Measurements from ENCODE around the gene HNRNPUL2. TPM values are rescaled to one million over a fixed set of nuclear protein-coding genes. Genes with fewer than 3 reads are reported as not detected.

HNRNPUL2 gene
- total RNA-seq, 4 donors from 2014 or later: 10.7 to 42.6 (median 25.2) TPM

DNA sequence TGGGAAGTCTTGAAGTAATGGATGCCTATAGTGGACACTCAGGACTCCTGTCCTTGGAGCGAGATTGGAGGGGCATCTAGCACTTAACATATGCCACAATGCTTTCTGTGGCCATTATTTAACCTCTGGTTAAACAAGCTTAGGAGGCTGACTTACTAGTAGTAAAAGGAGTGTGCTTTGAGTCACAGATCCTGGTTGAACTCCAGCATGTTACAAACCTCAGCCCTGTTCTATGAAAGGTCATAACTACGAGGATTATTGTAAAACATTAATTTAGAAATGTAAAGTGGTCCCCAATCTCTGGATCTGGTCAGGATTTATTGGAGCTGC, 54.1 kb downstream of the HNRNPUL2 start:
- TF ChIP-seq, protein P1, sequence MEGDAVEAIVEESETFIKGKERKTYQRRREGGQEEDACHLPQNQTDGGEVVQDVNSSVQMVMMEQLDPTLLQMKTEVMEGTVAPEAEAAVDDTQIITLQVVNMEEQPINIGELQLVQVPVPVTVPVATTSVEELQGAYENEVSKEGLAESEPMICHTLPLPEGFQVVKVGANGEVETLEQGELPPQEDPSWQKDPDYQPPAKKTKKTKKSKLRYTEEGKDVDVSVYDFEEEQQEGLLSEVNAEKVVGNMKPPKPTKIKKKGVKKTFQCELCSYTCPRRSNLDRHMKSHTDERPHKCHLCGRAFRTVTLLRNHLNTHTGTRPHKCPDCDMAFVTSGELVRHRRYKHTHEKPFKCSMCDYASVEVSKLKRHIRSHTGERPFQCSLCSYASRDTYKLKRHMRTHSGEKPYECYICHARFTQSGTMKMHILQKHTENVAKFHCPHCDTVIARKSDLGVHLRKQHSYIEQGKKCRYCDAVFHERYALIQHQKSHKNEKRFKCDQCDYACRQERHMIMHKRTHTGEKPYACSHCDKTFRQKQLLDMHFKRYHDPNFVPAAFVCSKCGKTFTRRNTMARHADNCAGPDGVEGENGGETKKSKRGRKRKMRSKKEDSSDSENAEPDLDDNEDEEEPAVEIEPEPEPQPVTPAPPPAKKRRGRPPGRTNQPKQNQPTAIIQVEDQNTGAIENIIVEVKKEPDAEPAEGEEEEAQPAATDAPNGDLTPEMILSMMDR (IDR thresholded peaks at IDR 0.05): no peak
- no peak for ATAC-seq (ENCODE audit: low FRiP score)
- no peak for DNase-seq (ENCODE audit: low spot score)

DNA sequence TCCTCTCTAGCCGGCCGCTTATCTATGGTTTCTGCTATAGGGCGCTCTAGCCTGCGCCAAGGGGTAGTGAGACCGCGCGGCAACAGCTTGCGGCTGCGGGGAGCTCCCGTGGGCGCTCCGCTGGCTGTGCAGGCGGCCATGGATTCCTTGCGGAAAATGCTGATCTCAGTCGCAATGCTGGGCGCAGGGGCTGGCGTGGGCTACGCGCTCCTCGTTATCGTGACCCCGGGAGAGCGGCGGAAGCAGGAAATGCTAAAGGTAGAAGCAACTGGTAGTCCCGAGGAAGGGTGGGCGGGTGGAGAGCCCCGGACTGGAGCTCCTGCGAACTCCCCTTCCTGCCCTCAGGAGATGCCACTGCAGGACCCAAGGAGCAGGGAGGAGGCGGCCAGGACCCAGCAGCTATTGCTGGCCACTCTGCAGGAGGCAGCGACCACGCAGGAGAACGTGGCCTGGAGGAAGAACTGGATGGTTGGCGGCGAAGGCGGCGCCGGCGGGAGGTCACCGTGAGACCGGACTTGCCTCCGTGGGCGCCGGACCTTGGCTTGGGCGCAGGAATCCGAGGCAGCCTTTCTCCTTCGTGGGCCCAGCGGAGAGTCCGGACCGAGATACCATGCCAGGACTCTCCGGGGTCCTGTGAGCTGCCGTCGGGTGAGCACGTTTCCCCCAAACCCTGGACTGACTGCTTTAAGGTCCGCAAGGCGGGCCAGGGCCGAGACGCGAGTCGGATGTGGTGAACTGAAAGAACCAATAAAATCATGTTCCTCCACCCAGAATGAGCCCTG, 55.5 kb downstream of the HNRNPUL2 start, which contains the start of the genes LBHD1 and UQCC3:
Gene LBHD1 (minus strand): TSS at position 660 of the 782 bp plus-strand sequence. CDS start 2,236 bp downstream, outside the sequence.
Gene UQCC3 (plus strand): TSS at position 66 of the 782 bp plus-strand sequence. CDS start 73 bp downstream, at position 139.
- DNase-seq (ENCODE audit: low spot score): peak; percentile 43
- TF ChIP-seq, protein P1 (IDR thresholded peaks at IDR 0.05): no peak
- peak; percentile 79 for ATAC-seq (ENCODE audit: low FRiP score)

DNA sequence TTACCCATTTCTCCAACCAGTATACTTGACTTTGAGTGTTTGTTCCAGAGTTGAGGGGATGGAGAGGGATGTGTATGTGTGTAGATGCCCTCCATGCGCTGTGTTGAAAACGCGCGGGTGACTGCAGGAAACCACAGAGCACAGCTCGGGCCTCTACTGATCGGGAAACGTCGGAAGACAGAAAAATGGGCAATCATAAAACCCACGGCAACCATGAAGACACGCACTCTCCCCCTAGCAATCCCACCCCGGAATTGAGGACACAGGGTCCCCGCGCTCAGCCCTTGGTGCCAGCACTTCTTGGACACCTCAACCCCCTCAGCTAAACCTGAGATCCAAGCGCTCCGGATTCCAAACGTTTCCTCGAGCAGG, 56.0 kb downstream of the HNRNPUL2 start:
- peak; percentile 12 for ATAC-seq (ENCODE audit: low FRiP score)
- no peak for DNase-seq (ENCODE audit: low spot score)

DNA sequence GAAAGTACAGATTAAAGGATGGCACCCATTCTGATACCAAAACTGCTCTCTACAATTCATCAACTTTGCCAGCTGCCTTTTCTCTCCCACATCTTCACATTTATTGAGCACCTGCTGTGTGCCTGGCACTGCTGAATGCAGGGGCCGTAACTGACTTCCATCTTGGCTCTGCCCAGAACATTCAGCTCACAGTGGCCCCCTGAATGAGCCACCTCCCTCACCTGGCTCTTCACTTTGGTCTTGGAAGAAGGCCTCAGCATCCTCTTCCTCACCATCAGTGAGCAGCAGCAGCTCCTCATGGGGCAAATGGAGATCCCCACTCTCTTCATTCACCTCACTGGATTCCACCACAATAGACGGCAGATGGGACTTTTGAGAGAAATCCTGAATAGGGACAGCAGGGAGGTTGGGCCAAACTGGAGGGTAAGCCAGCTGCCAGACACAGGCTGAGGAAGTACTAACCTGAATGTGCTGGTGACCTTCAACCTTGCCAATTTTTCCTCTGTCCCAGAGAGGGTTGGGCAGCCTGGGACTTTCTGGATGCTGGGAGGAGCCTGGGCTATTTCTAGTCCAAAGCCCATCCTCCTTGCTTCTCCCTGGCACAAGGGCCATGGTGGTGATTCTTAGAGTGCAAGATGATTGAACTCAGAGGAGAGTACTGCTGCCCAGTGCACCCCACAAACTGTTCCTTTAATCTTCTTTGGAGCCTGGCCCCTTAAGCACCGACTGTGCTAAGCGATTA, 57.7 kb downstream of the HNRNPUL2 start:
- TF ChIP-seq, protein P1 (IDR thresholded peaks at IDR 0.05): no peak
- no peak for ATAC-seq (ENCODE audit: low FRiP score)
- DNase-seq (ENCODE audit: low spot score): no peak

More for the DNA sequence above, 56.0 kb downstream of the HNRNPUL2 start:
- TF ChIP-seq, protein P1 (IDR thresholded peaks at IDR 0.05): no peak

DNA sequence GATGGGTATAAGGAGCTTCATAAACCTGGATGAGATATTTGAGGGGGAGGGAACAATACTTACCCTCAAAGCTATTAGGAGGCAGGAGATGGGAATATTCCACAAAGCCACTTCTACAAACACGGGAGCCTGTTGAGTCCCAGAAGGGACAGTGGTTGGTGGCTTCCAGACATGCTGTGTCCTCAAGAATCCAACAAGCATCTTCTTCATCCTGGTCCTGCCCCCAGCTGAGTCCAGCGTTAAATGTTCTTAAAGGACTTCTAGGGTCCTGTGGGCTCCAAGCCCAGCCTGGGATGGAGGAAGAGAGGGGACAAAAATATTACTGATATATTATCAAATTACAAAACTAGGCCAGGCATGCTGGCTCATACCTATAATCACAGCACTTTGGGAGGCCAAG, 59.8 kb downstream of the HNRNPUL2 start:
- no peak for DNase-seq (ENCODE audit: low spot score)
- TF ChIP-seq, protein P1 (IDR thresholded peaks at IDR 0.05): no peak
- no peak for ATAC-seq (ENCODE audit: low FRiP score)

DNA sequence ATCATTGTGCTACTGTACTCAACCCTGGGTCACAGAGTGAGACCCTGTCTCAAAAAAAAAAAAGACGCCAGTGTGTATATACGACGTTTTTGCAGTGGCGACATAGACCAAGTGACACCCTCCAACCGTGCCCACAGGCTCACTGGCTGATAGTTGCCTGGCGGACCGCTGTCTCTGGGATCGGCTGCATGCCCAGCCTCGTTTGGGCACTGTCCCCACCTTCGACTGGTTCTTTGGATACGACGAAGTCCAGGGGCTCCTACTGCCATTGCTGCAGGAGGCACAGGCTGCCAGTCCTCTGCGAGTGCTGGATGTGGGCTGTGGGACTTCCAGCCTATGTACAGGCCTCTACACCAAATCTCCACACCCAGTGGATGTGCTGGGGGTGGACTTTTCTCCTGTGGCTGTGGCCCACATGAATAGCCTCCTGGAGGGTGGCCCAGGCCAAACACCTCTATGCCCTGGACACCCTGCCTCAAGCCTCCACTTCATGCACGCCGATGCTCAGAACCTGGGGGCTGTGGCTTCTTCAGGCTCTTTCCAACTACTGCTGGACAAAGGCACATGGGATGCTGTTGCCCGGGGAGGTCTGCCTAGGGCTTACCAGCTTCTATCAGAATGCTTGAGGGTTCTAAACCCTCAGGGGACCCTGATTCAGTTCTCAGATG, 60.9 kb downstream of the HNRNPUL2 start:
- TF ChIP-seq, protein P1 (IDR thresholded peaks at IDR 0.05): no peak
- DNase-seq (ENCODE audit: low spot score): no peak

More for the DNA sequence above, 60.9 kb downstream of the HNRNPUL2 start:
- no peak for ATAC-seq (ENCODE audit: low FRiP score)
